Measurements from ENCODE around the gene MIOX.

MIOX gene

GRCh38 chr22:50532824-50533796, 46.5 kb downstream of the MIOX start:
- no peak for TF ChIP-seq USF1 (IDR thresholded peaks at IDR 0.05)
- TF ChIP-seq YY1 (IDR thresholded peaks at IDR 0.05; ENCODE audit: low read depth): no peak
- no peak for TF ChIP-seq TAF1 (IDR thresholded peaks at IDR 0.05; ENCODE audit: low read depth)
- no peak for TF ChIP-seq CEBPB (IDR thresholded peaks at IDR 0.05)
- TF ChIP-seq TEAD4 (IDR thresholded peaks at IDR 0.05): no peak
- no peak for TF ChIP-seq FOXM1 (IDR thresholded peaks at IDR 0.05; ENCODE audit: borderline replicate concordance, low read depth)
- TF ChIP-seq MAX (IDR thresholded peaks at IDR 0.05): no peak
- TF ChIP-seq TCF12 (IDR thresholded peaks at IDR 0.05; ENCODE audit: low read depth): no peak
- no peak for TF ChIP-seq RAD21 (IDR thresholded peaks at IDR 0.05; ENCODE audit: low read depth)
- no peak for TF ChIP-seq CREB1 (IDR thresholded peaks at IDR 0.05; ENCODE audit: low read depth)
- TF ChIP-seq EGR1 (IDR thresholded peaks at IDR 0.05): no peak
- no peak for TF ChIP-seq NFIC (IDR thresholded peaks at IDR 0.05)
- TF ChIP-seq REST (IDR thresholded peaks at IDR 0.05; ENCODE audit: low read depth): no peak
- no peak for TF ChIP-seq ZBTB7A (IDR thresholded peaks at IDR 0.05; ENCODE audit: low read depth)
- TF ChIP-seq EP300 (IDR thresholded peaks at IDR 0.05; ENCODE audit: borderline replicate concordance): no peak

GRCh38 chr22:50535113-50535512, 48.5 kb downstream of the MIOX start:
- no peak for TF ChIP-seq TEAD4 (IDR thresholded peaks at IDR 0.05)
- no peak for TF ChIP-seq FOXM1 (IDR thresholded peaks at IDR 0.05; ENCODE audit: borderline replicate concordance, low read depth)
- no peak for TF ChIP-seq EP300 (IDR thresholded peaks at IDR 0.05; ENCODE audit: borderline replicate concordance)
- TF ChIP-seq TCF12 (IDR thresholded peaks at IDR 0.05; ENCODE audit: low read depth): no peak
- no peak for TF ChIP-seq MAX (IDR thresholded peaks at IDR 0.05)
- no peak for TF ChIP-seq CEBPB (IDR thresholded peaks at IDR 0.05)
- no peak for TF ChIP-seq REST (IDR thresholded peaks at IDR 0.05; ENCODE audit: low read depth)
- TF ChIP-seq YY1 (IDR thresholded peaks at IDR 0.05; ENCODE audit: low read depth): no peak
- no peak for TF ChIP-seq EGR1 (IDR thresholded peaks at IDR 0.05)
- no peak for TF ChIP-seq NFIC (IDR thresholded peaks at IDR 0.05)
- TF ChIP-seq USF1 (IDR thresholded peaks at IDR 0.05): no peak

- TF ChIP-seq TCF12 (IDR thresholded peaks at IDR 0.05; ENCODE audit: low read depth) (no peak), TAF1 (IDR thresholded peaks at IDR 0.05; ENCODE audit: low read depth) (no peak), USF1 (IDR thresholded peaks at IDR 0.05) (no peak), RAD21 (IDR thresholded peaks at IDR 0.05; ENCODE audit: low read depth) (no peak), CEBPB (IDR thresholded peaks at IDR 0.05) (no peak), REST (IDR thresholded peaks at IDR 0.05; ENCODE audit: low read depth) (no peak), NFIC (IDR thresholded peaks at IDR 0.05) (no peak), CREB1 (IDR thresholded peaks at IDR 0.05; ENCODE audit: low read depth) (no peak), EGR1 (IDR thresholded peaks at IDR 0.05) (no peak), EP300 (IDR thresholded peaks at IDR 0.05; ENCODE audit: borderline replicate concordance) (no peak), YY1 (IDR thresholded peaks at IDR 0.05; ENCODE audit: low read depth) (no peak), ZBTB7A (IDR thresholded peaks at IDR 0.05; ENCODE audit: low read depth) (no peak), TEAD4 (IDR thresholded peaks at IDR 0.05) (no peak), FOXM1 (IDR thresholded peaks at IDR 0.05; ENCODE audit: borderline replicate concordance, low read depth) (no peak), MAX (IDR thresholded peaks at IDR 0.05) (no peak)
These were observed 49.6 kb downstream of the MIOX start for GRCh38 chr22:50536226-50536625.

All from Ishikawa (cell line).